Measurements from ENCODE around the gene PLEKHA6. TPM values are rescaled to one million over a fixed set of nuclear protein-coding genes. Genes with fewer than 3 reads are reported as not detected.

Gene PLEKHA6
- total and polyA plus RNA-seq, 8 donors, result 9.5 to 23.8 (median 15.0) TPM

DNA sequence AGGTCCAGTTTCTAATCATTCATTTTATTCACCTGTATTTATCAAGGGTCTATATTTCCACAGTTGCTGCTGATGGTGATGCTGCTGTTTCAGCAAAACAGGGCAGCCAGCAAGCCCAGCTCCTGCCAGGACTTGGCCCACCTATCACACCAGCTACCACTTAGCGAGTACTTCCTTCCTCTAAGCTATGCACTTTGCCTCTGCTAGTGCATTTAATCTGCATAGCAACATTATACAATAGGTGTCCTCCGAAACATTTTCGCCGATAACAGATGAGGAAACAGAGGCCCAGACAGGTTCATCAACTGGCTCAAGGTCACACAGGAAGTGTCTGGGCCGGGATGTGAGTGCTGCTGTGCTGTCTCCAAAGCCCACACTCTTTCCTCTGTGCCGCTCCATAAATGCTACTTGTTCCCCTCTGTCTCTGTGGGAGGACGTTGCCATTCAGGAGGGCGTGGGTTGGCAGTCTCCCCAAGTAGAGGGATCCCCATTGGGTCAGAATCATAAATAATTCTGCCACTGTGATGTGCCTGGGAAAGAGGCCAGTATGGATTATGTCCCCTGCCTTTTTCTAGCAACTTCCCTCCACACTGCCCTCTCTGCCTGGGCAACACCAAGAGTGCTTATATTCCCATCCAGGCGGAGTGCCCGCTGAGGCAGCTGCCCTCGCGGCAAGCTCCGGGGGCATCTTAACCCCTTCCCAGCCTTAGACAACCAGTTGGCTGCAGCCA, 9.4 kb upstream of the PLEKHA6 start:
- no peak for ATAC-seq
- DNase-seq, result no peak
- Histone ChIP-seq H3K36me3 (no peaks in the 10 kb centered on the region), H3K27me3 (no peaks in the 10 kb centered on the region), H3K27ac (no peak overlapping the region), H3K4me3 (no peak overlapping the region), H3K4me1 (peaks cover 0 to under 1% (median 0%) of the 10 kb centered on the region in 3 donors), H3K9me3 (no peaks in the 10 kb centered on the region)
- TF ChIP-seq, protein P1, sequence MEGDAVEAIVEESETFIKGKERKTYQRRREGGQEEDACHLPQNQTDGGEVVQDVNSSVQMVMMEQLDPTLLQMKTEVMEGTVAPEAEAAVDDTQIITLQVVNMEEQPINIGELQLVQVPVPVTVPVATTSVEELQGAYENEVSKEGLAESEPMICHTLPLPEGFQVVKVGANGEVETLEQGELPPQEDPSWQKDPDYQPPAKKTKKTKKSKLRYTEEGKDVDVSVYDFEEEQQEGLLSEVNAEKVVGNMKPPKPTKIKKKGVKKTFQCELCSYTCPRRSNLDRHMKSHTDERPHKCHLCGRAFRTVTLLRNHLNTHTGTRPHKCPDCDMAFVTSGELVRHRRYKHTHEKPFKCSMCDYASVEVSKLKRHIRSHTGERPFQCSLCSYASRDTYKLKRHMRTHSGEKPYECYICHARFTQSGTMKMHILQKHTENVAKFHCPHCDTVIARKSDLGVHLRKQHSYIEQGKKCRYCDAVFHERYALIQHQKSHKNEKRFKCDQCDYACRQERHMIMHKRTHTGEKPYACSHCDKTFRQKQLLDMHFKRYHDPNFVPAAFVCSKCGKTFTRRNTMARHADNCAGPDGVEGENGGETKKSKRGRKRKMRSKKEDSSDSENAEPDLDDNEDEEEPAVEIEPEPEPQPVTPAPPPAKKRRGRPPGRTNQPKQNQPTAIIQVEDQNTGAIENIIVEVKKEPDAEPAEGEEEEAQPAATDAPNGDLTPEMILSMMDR (IDR thresholded peaks at IDR 0.05), result no peak
- FAIRE-seq, result no peak
- WGBS, 2 donors, result 76 to 77% methylated on average over 13 of the region's 13 CpGs
- intact Hi-C loops (cut with DNase I), result loop anchor here in 2 of 3 donors (5.0 to 10.0 kb wide), 2 partner anchors 114 to 212 kb away; no protein-coding TSS in a partner anchor

DNA sequence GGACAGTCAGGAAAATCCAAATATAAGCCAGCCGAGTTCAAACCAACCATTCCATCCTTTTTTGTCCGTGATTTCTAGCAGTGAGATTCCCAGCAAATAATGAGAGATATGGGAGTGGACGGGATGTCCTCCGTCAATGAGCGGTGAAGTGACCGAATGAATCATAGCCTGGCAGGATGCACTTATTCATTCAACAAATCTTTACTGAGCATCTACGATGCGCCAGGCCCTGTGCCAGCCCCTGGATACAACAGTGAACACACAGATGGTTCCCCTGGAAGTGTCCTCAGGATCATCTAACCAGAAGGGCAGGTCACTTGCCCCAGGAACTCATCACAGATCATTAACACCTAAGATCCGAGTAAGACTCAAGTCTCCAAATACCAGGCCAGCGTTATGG, 8.2 kb upstream of the PLEKHA6 start:
- WGBS, 2 donors, result 82 to 89% methylated on average over 10 of the region's 10 CpGs
- Histone ChIP-seq H3K4me3 (no peak overlapping the region), H3K27ac (no peak overlapping the region), H3K4me1 (peaks cover 0 to 5% (median 3%) of the 10 kb centered on the region in 3 donors), H3K36me3 (no peaks in the 10 kb centered on the region), H3K9me3 (no peaks in the 10 kb centered on the region), H3K27me3 (no peaks in the 10 kb centered on the region)
- ATAC-seq (no peak), DNase-seq (no peak), FAIRE-seq (no peak)
- intact Hi-C loops (cut with DNase I), result loop anchor here in 2 of 3 donors (5.0 to 10.0 kb wide), 2 partner anchors 113 to 211 kb away; no protein-coding TSS in a partner anchor
- TF ChIP-seq, protein P1 (IDR thresholded peaks at IDR 0.05), result no peak

DNA sequence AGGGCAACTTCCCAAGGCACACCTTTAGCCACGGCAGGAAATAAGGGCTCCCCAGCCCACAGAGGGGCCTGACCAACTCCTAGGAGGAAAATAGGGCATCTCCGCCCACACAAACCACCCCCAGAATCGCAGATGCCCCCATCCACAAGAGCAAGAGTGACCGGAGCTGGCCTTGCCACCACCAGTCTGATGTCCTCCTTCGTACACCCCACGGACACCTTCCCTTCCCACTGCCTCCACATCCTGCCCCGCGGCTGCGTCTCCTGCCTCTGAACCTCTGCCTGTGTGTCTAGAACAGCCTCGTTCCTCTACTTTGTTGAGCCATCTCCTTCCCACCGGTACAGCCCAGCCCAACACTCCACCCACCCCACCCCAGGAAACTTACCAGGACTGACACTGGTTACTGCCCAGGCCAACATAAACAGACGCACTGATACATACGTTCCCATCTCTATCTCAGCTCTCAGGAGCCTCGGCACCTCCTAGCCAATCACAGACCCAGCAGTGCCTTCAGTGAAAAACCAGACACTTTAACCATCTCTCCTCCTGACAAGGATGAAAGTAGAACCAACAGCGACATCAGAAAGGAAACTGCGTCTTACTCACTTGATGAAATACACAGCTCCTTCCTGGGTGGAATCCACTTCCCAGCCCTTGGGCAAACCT, 7.6 kb upstream of the PLEKHA6 start:
- no peak overlapping the region for H3K4me3 ChIP-seq
- ATAC-seq (no peak), FAIRE-seq (no peak), DNase-seq (no peak)
- H3K27ac ChIP-seq, result no peak overlapping the region
- intact Hi-C loops (cut with DNase I), result loop anchor here in 2 of 3 donors (5.0 to 10.0 kb wide), 2 partner anchors 113 to 210 kb away; no protein-coding TSS in a partner anchor
- WGBS, 2 donors, result 85 to 90% methylated on average over 16 of the region's 16 CpGs
- H3K4me1 ChIP-seq, result peaks cover 0 to 7% (median 4%) of the 10 kb centered on the region in 3 donors
- H3K9me3 ChIP-seq, result no peaks in the 10 kb centered on the region
- no peaks in the 10 kb centered on the region for H3K27me3 ChIP-seq
- TF ChIP-seq, protein P1 (IDR thresholded peaks at IDR 0.05), result no peak
- H3K36me3 ChIP-seq, result no peaks in the 10 kb centered on the region

DNA sequence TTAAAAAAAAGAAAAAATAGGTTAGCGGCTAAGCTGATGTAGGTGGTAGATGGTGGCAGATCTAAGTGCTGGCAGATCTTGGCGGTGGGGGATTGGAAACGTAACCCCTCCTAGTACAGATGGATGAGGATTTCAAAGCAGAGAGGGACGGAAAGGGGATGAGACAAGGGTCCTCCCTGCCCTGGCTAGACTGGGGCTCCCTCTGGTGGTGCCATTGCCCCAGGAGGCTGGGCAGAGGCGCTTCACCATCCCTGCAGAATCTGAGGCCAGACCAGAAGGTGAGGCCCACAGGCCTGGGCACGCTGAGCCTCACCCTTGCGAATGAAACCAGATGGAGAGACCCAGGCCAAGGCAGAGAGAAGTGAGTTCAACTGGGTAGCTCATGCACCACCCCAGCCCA, 7.0 kb upstream of the PLEKHA6 start:
- DNase-seq (no peak), ATAC-seq (no peak), FAIRE-seq (no peak)
- Histone ChIP-seq H3K27me3 (no peaks in the 10 kb centered on the region), H3K27ac (no peak overlapping the region), H3K36me3 (no peaks in the 10 kb centered on the region), H3K4me1 (peaks cover 0 to 7% (median 4%) of the 10 kb centered on the region in 3 donors), H3K4me3 (no peak overlapping the region), H3K9me3 (no peaks in the 10 kb centered on the region)
- TF ChIP-seq, protein P1 (IDR thresholded peaks at IDR 0.05), result no peak
- 90 to 94% methylated on average over 7 of the region's 7 CpGs for WGBS, 2 donors
- intact Hi-C loops (cut with DNase I), result loop anchor here in 2 of 3 donors (5.0 to 10.0 kb wide), 2 partner anchors 112 to 209 kb away; no protein-coding TSS in a partner anchor
